ENCODE results near the gene LGALS3BP.

LGALS3BP gene

GRCh38 chr17:78988152-78988551 lies 8.4 kb upstream of the LGALS3BP start:
- no peaks in the 10 kb centered on the region for H3K36me3 ChIP-seq (ENCODE audit: insufficient read depth, low read length)
- H3K9ac ChIP-seq (ENCODE audit: low read depth, low read length) = no peak overlapping the region
- H3K4me1 ChIP-seq (ENCODE audit: insufficient read depth, low read length) = peaks cover 10% of the 10 kb centered on the region
- H3K9me3 ChIP-seq (ENCODE audit: control insufficient read depth, insufficient read depth, low read length) = no peaks in the 10 kb centered on the region

DNA sequence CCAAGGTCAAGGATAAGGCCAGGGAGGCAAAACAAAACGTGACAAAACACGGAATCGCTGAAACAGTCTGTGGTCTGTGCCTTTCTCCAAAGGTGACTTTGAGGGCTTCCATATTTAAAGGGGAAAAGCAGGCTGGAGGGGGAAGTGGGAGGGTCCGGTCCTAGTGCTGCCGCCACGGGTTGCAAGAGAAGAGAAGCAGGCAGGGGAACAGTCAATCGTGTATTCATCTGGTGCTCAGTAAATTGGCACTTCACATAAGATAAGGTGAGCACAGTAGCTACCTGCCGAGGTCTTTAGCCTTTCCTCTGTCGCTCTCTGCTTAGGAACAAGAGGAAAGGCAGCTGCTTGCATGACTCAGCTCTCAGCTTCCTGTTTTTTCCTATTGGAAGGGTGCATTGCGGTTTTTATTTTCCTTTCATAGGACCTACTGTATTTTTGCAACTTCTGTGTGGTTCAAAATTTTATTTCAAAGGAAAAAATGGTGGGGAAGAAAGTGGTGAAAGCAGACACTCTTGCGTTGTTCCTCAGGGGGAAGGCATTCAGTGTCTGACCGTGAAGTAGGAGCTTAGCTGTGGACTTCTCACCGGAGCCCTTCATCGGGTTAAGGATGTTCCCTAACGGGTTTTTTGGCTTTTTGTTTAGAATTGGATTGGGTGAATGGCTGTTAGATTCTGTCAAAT lies 7.1 kb upstream of the LGALS3BP start:
- Histone ChIP-seq H3K9ac (ENCODE audit: low read depth, low read length) (peak overlapping the region; percentile 19; the same call in 1 of the 2 replicates), H3K9me3 (ENCODE audit: control insufficient read depth, insufficient read depth, low read length) (no peaks in the 10 kb centered on the region), H3K4me1 (ENCODE audit: insufficient read depth, low read length) (peaks cover 10% of the 10 kb centered on the region), H3K36me3 (ENCODE audit: insufficient read depth, low read length) (no peaks in the 10 kb centered on the region)

- Histone ChIP-seq H3K9ac (ENCODE audit: low read depth, low read length) (peak overlapping the region; percentile 19; the same call in 1 of the 2 replicates), H3K9me3 (ENCODE audit: control insufficient read depth, insufficient read depth, low read length) (no peaks in the 10 kb centered on the region), H3K36me3 (ENCODE audit: insufficient read depth, low read length) (no peaks in the 10 kb centered on the region), H3K4me1 (ENCODE audit: insufficient read depth, low read length) (peaks cover 10% of the 10 kb centered on the region)
Measured at GRCh38 chr17:78986048-78986648, 6.4 kb upstream of the LGALS3BP start.

GRCh38 chr17:78985395-78985794 lies 5.7 kb upstream of the LGALS3BP start:
- no peaks in the 10 kb centered on the region for H3K36me3 ChIP-seq (ENCODE audit: insufficient read depth, low read length)
- H3K4me1 ChIP-seq (ENCODE audit: insufficient read depth, low read length) = peaks cover 10% of the 10 kb centered on the region
- no peaks in the 10 kb centered on the region for H3K9me3 ChIP-seq (ENCODE audit: control insufficient read depth, insufficient read depth, low read length)
- H3K9ac ChIP-seq (ENCODE audit: low read depth, low read length) = no peak overlapping the region

GRCh38 chr17:78981010-78981888 lies 1.5 kb upstream of the LGALS3BP start:
- Histone ChIP-seq H3K36me3 (ENCODE audit: insufficient read depth, low read length) (no peaks in the 10 kb centered on the region), H3K4me1 (ENCODE audit: insufficient read depth, low read length) (peaks cover 10% of the 10 kb centered on the region), H3K9me3 (ENCODE audit: control insufficient read depth, insufficient read depth, low read length) (no peaks in the 10 kb centered on the region), H3K9ac (ENCODE audit: low read depth, low read length) (no peak overlapping the region)

GRCh38 chr17:78980624-78980972 lies 875 bp upstream of the LGALS3BP start:
- H3K36me3 ChIP-seq (ENCODE audit: insufficient read depth, low read length) = no peaks in the 10 kb centered on the region
- H3K9ac ChIP-seq (ENCODE audit: low read depth, low read length) = no peak overlapping the region

GRCh38 chr17:78977997-78978973 lies 1.4 kb downstream of the LGALS3BP start:
- H3K9ac ChIP-seq (ENCODE audit: low read depth, low read length) = no peak overlapping the region
- H3K9me3 ChIP-seq (ENCODE audit: control insufficient read depth, insufficient read depth, low read length) = no peaks in the 10 kb centered on the region
- H3K36me3 ChIP-seq (ENCODE audit: insufficient read depth, low read length) = no peaks in the 10 kb centered on the region
- H3K4me1 ChIP-seq (ENCODE audit: insufficient read depth, low read length) = peaks cover 7% of the 10 kb centered on the region; the same call in 1 of the 2 replicates

More at GRCh38 chr17:78980624-78980972, 875 bp upstream of the LGALS3BP start:
- peaks cover 4% of the 10 kb centered on the region for H3K4me1 ChIP-seq (ENCODE audit: insufficient read depth, low read length)
- no peaks in the 10 kb centered on the region for H3K9me3 ChIP-seq (ENCODE audit: control insufficient read depth, insufficient read depth, low read length)

GRCh38 chr17:78977681-78977943 lies 2.1 kb downstream of the LGALS3BP start:
- H3K9me3 ChIP-seq (ENCODE audit: control insufficient read depth, insufficient read depth, low read length) = no peaks in the 10 kb centered on the region
- no peak overlapping the region for H3K9ac ChIP-seq (ENCODE audit: low read depth, low read length)
- H3K4me1 ChIP-seq (ENCODE audit: insufficient read depth, low read length) = peaks cover 7% of the 10 kb centered on the region; the same call in 1 of the 2 replicates
- H3K36me3 ChIP-seq (ENCODE audit: insufficient read depth, low read length) = no peaks in the 10 kb centered on the region

DNA sequence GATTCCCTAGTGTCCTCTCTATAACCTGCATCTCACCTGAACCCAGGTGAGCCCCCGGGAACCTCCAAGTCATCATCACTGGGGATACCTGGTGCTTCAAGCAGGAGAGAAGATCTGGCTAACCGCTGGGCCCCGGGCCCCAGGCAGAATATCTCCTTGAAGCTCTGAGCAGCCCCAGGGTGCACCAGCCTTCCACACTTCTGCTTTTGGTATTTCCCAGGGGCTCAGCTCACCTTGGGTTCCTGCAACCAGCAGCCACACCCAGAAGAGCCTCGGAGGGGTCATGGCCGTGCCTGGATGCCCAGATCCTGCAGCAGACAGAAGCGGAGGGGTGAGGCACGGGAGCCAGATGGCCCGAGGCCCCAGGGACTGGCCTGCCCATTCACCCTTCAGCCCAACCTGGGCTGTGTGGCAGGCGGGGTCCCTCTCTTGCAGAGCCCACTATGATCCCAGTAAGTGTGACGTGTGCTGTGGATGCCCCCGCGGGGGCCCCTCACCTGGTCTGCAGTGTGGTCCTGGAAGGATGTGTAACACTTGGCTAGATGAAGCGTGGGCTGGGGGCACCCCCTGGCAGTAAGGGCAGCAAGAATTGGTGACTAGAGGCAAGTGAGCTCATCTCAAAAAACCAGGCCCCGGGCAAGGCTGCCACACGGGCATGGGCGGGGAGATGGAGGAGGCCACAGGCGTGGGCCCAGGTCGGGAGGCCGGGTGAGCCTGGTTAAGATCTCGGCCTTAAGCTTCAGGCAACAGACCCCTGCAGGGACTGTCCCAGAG lies 2.6 kb downstream of the LGALS3BP start:
- Histone ChIP-seq H3K9ac (ENCODE audit: low read depth, low read length) (no peak overlapping the region), H3K4me1 (ENCODE audit: insufficient read depth, low read length) (peaks cover 7% of the 10 kb centered on the region; the same call in 1 of the 2 replicates), H3K9me3 (ENCODE audit: control insufficient read depth, insufficient read depth, low read length) (no peaks in the 10 kb centered on the region), H3K36me3 (ENCODE audit: insufficient read depth, low read length) (no peaks in the 10 kb centered on the region)

DNA sequence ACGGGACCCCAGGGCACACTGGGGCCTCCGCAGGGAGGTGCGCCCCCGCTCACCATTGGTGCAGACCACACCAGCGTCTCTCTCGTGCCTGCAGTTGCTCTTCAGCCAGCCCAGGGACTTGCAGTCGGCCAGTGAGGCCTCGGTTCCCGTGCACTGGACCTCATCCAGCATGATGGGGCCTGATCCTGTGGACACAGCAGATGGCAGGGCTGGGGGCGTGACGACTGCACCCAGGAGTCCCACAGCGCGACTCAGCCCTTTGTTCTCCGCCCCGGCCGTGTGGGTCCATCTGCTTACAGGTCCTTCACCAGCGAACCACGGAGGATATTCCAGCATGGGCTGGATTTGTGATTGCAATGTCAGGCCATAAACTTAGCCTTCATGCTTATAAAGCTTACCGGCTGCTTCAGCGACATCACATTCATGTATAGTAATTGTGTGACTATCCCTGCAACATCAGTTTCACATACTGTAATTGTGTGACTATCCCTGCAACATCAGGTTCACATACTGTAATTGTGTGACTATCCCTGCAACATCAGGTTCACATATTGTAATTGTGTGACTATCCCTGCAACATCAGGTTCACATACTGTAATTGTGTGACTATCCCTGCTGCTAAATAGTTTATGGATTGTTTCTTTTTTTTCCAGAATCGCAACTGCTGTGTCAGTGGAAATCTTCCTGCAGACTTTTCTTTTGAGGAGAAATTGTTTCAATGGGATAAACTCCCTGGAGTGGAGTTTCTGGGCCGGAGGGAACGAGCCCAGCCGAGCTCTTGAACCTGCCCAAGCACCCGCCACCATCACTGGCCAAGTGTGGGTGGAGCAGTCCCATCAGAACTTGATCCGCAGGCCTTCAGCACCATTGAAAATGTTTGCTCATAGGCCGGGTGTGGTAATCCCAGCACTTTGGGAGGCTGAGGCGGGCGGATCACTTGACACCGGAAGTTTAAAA lies 4.8 kb downstream of the LGALS3BP start:
- no peaks in the 10 kb centered on the region for H3K9me3 ChIP-seq (ENCODE audit: control insufficient read depth, insufficient read depth, low read length)
- peaks cover 3% of the 10 kb centered on the region; the same call in 1 of the 2 replicates for H3K4me1 ChIP-seq (ENCODE audit: insufficient read depth, low read length)
- peak overlapping the region; percentile 47; the same call in 1 of the 2 replicates for H3K9ac ChIP-seq (ENCODE audit: low read depth, low read length)
- H3K36me3 ChIP-seq (ENCODE audit: insufficient read depth, low read length) = no peaks in the 10 kb centered on the region

DNA sequence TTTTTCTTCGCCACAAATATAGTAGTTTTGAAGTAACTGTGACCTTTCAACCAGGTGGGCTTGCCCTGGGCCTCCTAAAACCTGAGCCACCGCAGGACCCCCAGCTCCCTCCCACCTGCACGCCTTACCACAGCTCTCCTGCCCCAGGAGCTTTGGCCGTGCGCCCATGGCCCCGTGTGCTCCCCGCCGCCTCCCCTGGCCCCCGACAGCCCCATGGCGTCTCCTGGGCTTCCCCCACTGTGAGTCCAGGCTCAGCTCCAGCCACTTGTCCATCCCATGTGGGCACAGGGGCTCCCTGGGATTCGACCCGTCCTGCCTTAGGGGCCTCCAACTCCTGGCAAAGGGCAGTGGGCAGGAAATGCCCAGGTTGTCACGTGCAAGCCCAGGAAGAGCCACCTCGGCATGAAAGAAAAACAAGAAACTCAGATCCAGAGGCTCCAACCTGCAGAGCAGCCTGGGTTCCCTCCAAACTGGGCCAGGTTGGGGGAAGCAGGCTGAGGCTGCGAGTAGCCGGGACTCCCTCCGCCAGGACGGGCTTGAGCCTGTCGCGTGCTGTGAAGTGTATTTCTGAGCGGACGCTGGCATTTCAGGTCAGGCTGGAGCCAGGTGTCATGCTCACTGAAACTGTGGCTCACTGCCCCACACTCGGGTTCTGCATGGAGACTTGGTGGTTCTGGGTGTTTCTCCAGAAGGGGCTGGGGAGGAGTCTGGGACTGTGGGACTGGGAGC lies 5.8 kb downstream of the LGALS3BP start:
- H3K9me3 ChIP-seq (ENCODE audit: control insufficient read depth, insufficient read depth, low read length) = no peaks in the 10 kb centered on the region
- no peak overlapping the region for H3K9ac ChIP-seq (ENCODE audit: low read depth, low read length)
- H3K36me3 ChIP-seq (ENCODE audit: insufficient read depth, low read length) = no peaks in the 10 kb centered on the region
- peaks cover 3% of the 10 kb centered on the region; the same call in 1 of the 2 replicates for H3K4me1 ChIP-seq (ENCODE audit: insufficient read depth, low read length)

- Histone ChIP-seq H3K9ac (ENCODE audit: low read depth, low read length) (no peak overlapping the region), H3K36me3 (ENCODE audit: insufficient read depth, low read length) (no peaks in the 10 kb centered on the region), H3K9me3 (ENCODE audit: control insufficient read depth, insufficient read depth, low read length) (no peaks in the 10 kb centered on the region), H3K4me1 (ENCODE audit: insufficient read depth, low read length) (peaks cover 3% of the 10 kb centered on the region; the same call in 1 of the 2 replicates)
Measured at GRCh38 chr17:78973196-78973595, 6.5 kb downstream of the LGALS3BP start.

All from ES-I3 (cell line).